T-helper 2 cell treated with Interferon-gamma antibody and Interleukin-4, amounts not matched to agents 5 μg/mL and 100 μg/mL, for 36 hours (primary cell): ENCODE measurements around the gene USP36.
A peak's percentile ranks its signal among the peaks of the same experiment; 100 is the strongest.

Experiments used
- DNase-seq: peaks from one replicate; pipeline ENCODE4 v3.0.0; 2021; ENCODE audit warnings: low spot score
- H3K27ac Mint-ChIP-seq: one replicate; pipeline ENCODE4 v1.8.0; 2021; ENCODE audit warnings: mild to moderate bottlenecking, mixed read lengths
- H3K27me3 Mint-ChIP-seq: one replicate; pipeline ENCODE4 v1.8.0; 2021; ENCODE audit warnings: low read depth, mixed read lengths
- H3K36me3 Mint-ChIP-seq: one replicate; pipeline ENCODE4 v1.8.0; 2021; ENCODE audit warnings: low read depth, mixed read lengths
- H3K4me1 Mint-ChIP-seq: one replicate; pipeline ENCODE4 v1.8.0; 2021; ENCODE audit warnings: low read depth, mixed read lengths
- H3K4me3 Mint-ChIP-seq: one replicate; pipeline ENCODE4 v1.8.0; 2022; ENCODE audit warnings: mild to moderate bottlenecking, moderate library complexity, mixed read lengths
- H3K9me3 Mint-ChIP-seq: one replicate; pipeline ENCODE4 v1.8.0; 2021; ENCODE audit warnings: mixed read lengths

Gene USP36

GRCh38 chr17:78805301-78805700, 35.3 kb downstream of the USP36 start:
- peaks cover 72% of the 10 kb centered on the region for H3K36me3 Mint-ChIP-seq
- H3K27me3 Mint-ChIP-seq = no peaks in the 10 kb centered on the region
- H3K4me3 Mint-ChIP-seq = peak overlapping the region; percentile 51
- no peaks in the 10 kb centered on the region for H3K9me3 Mint-ChIP-seq
- H3K27ac Mint-ChIP-seq = peak overlapping the region; percentile 79
- H3K4me1 Mint-ChIP-seq = peaks cover 36% of the 10 kb centered on the region
- DNase-seq = peak; percentile 76

DNA sequence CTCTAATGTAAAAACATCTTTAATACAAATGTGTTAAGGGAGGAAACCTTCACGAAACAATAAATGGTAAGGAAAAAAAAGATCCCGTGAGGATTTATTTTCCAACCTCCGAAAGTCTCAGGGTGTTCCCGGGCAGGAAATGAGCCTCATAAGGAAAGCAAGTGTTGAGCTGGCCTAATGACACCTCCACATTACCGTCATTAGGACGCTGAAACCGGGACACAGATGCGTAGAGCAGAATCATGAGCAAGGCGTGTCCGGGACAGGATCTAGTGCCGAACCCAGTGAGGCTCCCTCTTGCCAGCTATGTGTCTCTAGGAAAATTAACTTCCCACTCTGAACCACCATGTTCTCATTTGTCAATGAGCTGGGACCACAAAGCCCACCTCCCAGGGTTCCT, 35.8 kb downstream of the USP36 start:
- Mint-ChIP-seq H3K27me3 (no peaks in the 10 kb centered on the region), H3K4me1 (peaks cover 37% of the 10 kb centered on the region), H3K36me3 (peaks cover 74% of the 10 kb centered on the region), H3K4me3 (peak overlapping the region; percentile 51), H3K27ac (peak overlapping the region; percentile 79), H3K9me3 (no peaks in the 10 kb centered on the region)
- no peak for DNase-seq

DNA sequence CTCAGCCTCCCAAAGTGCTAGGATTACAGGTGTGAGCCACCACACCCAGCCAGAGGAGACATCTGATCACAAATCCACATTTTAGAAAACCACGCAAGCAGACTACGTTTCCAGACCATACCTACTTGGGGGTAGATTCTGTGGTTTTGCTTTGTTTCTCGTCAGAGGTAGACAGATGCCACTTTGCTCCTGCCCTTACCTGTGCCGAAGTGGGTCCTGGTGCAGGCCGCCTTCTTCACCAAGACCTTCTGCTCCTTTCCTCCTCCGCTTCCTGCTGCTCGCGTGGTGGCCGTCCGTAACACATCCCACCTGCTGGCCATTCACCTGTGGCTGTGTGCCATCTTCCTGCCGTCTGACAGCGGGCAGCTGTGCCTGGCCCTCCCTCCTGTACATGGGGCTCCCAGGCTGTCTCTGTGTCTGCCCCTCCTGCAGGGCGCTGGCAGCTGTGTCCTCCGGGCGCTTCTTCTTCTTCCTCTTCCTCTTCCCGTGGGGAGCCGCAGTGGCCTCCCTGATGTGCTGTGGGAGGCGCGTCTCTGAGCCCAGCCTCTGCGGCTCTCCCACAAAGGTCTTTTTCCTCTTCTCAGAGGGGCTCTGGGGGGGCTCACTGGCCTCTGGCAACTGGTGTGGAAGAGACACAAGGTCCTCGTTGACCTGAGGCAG, 37.3 kb downstream of the USP36 start:
- peaks cover 43% of the 10 kb centered on the region for H3K4me1 Mint-ChIP-seq
- H3K27me3 Mint-ChIP-seq = no peaks in the 10 kb centered on the region
- H3K36me3 Mint-ChIP-seq = peaks cover 77% of the 10 kb centered on the region
- H3K4me3 Mint-ChIP-seq = peak overlapping the region; percentile 48
- H3K9me3 Mint-ChIP-seq = no peaks in the 10 kb centered on the region
- DNase-seq = no peak
- peak overlapping the region; percentile 75 for H3K27ac Mint-ChIP-seq

- H3K27ac Mint-ChIP-seq = no peak overlapping the region
- H3K4me3 Mint-ChIP-seq = no peak overlapping the region
These were observed 38.2 kb downstream of the USP36 start for GRCh38 chr17:78802459-78802858.

GRCh38 chr17:78802008-78802407, 38.6 kb downstream of the USP36 start:
- no peaks in the 10 kb centered on the region for H3K9me3 Mint-ChIP-seq
- DNase-seq = no peak
- no peaks in the 10 kb centered on the region for H3K27me3 Mint-ChIP-seq
- H3K27ac Mint-ChIP-seq = no peak overlapping the region
- peaks cover 44% of the 10 kb centered on the region for H3K4me1 Mint-ChIP-seq
- H3K4me3 Mint-ChIP-seq = no peak overlapping the region
- H3K36me3 Mint-ChIP-seq = peaks cover 77% of the 10 kb centered on the region

More at GRCh38 chr17:78802459-78802858, 38.2 kb downstream of the USP36 start:
- H3K27me3 Mint-ChIP-seq = no peaks in the 10 kb centered on the region
- no peak for DNase-seq
- peaks cover 79% of the 10 kb centered on the region for H3K36me3 Mint-ChIP-seq
- H3K4me1 Mint-ChIP-seq = peaks cover 44% of the 10 kb centered on the region
- H3K9me3 Mint-ChIP-seq = no peaks in the 10 kb centered on the region

DNA sequence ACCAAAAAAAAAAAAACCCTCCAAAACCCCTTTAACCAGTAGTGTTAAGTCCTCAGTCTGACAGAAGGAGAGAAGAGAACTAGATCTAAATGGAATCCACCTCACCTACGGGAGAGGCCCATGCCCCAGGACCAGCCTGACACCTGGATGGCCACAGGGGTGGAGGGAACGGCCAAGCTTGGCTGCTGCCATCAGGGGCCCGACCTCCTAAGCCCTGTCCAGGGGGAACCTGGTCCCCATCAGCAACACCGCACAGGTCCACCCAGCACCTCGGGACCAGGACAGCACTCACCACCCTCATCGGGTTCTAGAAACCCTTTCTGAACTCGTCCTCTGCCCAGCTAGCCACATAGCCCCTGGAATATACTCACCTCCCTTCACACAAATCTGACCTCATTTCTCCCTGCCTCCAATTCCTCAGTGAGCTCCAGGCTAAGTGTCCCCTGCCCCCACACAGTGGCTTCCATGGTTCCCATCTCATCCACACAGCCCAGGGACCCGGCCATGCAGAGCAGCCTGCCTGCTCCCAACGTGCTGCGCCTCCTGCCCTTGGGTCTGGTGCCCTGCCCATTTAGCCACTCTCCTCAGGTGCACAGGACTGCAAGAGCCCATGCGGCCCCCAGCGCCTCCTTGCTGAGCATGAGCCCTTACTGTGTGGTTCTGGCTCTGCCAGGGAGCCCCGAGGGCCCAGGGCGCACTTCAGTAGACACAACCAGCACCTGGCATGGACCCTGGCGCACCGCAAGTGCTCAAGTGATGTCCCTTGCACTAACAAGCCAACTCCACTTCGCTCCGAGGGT, 40.3 kb downstream of the USP36 start:
- DNase-seq = no peak
- Mint-ChIP-seq H3K9me3 (no peaks in the 10 kb centered on the region), H3K27ac (peak overlapping the region; percentile 62), H3K4me3 (no peak overlapping the region), H3K27me3 (no peaks in the 10 kb centered on the region), H3K36me3 (peaks cover 78% of the 10 kb centered on the region), H3K4me1 (peaks cover 30% of the 10 kb centered on the region)

DNA sequence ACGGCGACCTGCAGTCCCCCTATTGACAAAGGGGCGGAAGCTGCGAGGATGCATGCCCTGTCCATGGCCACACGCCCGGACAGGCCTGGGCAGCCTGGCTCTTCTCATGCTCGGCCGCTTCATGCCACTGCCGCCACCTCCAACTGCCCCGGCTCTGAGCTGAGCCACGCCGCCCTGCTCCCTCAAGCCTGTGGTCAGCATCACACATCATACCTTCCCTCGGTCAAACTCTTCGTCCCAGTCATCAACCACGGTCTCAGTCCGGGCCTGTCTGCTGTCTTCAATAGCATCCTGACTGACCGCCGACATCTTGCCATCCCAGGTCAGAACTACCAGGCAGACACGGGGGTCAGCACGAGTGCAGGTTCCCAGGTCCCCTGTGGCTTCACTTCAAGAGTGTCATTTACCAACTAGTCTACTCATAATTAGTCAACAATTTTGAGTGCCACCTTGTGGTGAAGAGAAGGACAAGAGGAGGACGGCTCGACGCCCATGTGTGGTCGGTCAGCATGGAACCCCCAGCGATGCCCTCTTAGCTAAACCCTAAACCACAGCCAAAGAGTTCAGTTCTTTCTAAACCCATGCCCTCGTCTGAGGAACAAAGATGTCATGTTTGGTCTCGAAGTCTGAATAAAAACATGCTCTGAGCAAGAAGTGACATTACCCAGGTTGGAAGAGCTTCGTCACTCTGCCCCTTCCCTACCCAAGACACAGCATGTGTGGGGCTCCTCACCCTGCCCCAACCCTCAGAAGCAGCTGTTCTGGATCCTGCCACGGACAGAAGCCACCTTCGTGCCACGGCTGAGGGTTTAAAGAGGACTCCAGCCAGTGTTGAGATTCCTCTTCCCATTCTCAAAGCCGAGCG, 41.7 kb downstream of the USP36 start:
- H3K4me1 Mint-ChIP-seq = peaks cover 23% of the 10 kb centered on the region
- H3K4me3 Mint-ChIP-seq = no peak overlapping the region
- peak overlapping the region; percentile 85 for H3K27ac Mint-ChIP-seq
- DNase-seq = no peak
- H3K9me3 Mint-ChIP-seq = no peaks in the 10 kb centered on the region
- peaks cover 79% of the 10 kb centered on the region for H3K36me3 Mint-ChIP-seq
- no peaks in the 10 kb centered on the region for H3K27me3 Mint-ChIP-seq

GRCh38 chr17:78797691-78798585, 42.7 kb downstream of the USP36 start:
- Mint-ChIP-seq H3K27ac (peak overlapping the region; percentile 56), H3K4me1 (peaks cover 15% of the 10 kb centered on the region), H3K9me3 (no peaks in the 10 kb centered on the region), H3K36me3 (peaks cover 74% of the 10 kb centered on the region), H3K27me3 (no peaks in the 10 kb centered on the region), H3K4me3 (no peak overlapping the region)
- DNase-seq = no peak

DNA sequence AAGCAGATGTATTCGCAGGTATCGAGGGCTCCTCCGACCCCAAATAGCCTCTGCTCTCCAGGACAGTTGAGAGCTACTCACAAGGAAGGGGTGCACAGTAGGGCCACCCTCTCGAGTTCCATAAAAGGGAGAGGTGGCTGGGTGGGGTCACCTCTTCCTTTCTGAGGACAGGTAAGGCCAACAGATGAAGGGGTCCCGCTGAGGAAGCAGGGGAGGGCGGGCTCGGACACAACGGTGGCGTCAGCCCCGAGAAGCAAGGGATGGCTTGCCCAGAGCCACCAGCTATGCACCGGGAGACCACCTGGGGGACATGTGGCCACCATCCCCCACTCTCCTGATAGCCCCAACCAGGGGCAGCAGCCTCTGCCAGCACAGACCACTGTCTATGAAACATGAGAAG, 43.4 kb downstream of the USP36 start:
- H3K4me1 Mint-ChIP-seq = peaks cover 15% of the 10 kb centered on the region

DNA sequence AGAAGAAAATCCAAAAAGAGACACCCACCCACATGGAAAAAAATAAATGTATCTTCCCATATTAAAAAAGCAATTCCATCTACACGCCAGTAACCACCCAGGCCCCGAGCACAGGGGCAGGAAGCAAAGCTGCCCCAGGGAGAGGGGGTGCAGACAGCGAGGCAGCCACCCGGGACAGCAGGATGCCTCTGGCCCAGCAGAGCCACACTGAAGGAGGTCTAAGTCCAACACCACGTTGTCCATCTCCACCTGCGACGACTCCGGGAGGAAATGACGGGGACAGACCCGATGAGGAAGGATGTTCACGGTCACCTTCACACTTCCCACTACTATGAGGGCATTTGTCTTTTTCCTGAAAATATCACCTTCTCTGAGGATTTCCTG, 44.1 kb downstream of the USP36 start:
- Mint-ChIP-seq H3K4me3 (no peak overlapping the region), H3K9me3 (no peaks in the 10 kb centered on the region), H3K27me3 (no peaks in the 10 kb centered on the region), H3K27ac (peak overlapping the region; percentile 56), H3K4me1 (peaks cover 17% of the 10 kb centered on the region), H3K36me3 (peaks cover 69% of the 10 kb centered on the region)
- no peak for DNase-seq

More for the DNA sequence above, 43.4 kb downstream of the USP36 start:
- no peaks in the 10 kb centered on the region for H3K27me3 Mint-ChIP-seq
- no peak for DNase-seq
- H3K4me3 Mint-ChIP-seq = no peak overlapping the region
- no peaks in the 10 kb centered on the region for H3K9me3 Mint-ChIP-seq
- H3K27ac Mint-ChIP-seq = no peak overlapping the region
- peaks cover 67% of the 10 kb centered on the region for H3K36me3 Mint-ChIP-seq

- H3K9me3 Mint-ChIP-seq = no peaks in the 10 kb centered on the region
- peaks cover 17% of the 10 kb centered on the region for H3K4me1 Mint-ChIP-seq
- DNase-seq = no peak
- peak overlapping the region; percentile 56 for H3K27ac Mint-ChIP-seq
- H3K36me3 Mint-ChIP-seq = peaks cover 66% of the 10 kb centered on the region
- H3K27me3 Mint-ChIP-seq = no peaks in the 10 kb centered on the region
- H3K4me3 Mint-ChIP-seq = no peak overlapping the region
These were observed 44.6 kb downstream of the USP36 start for GRCh38 chr17:78795861-78796516.

- Mint-ChIP-seq H3K4me3 (no peak overlapping the region), H3K27ac (no peak overlapping the region), H3K9me3 (no peaks in the 10 kb centered on the region), H3K36me3 (peaks cover 66% of the 10 kb centered on the region), H3K27me3 (no peaks in the 10 kb centered on the region), H3K4me1 (peaks cover 14% of the 10 kb centered on the region)
- no peak for DNase-seq
These were observed 45.6 kb downstream of the USP36 start for GRCh38 chr17:78794864-78795640.
